ENCODE results near the gene MX2.

MX2 gene

DNA sequence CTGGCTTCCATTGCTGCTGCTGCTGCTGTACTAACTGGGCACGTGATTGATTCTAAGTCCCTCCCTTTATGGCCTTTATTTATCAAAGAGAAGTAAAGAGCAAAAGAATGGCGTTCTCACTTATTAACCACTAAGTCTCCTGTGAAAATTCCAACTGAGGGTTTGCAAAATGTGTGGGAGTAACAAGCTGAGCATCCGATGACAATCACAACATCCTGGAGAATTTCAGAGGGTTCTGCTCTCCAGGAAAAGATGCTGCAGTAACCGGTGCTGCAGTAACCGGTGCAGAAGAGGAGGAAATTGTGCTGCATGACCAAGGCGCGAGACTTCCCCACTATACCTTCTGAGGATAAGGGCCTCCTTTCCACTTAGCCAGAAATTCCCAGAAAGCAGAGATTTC is 12.7 kb upstream of the MX2 start:
- H3K4me1 ChIP-seq (ENCODE audit: control extremely low read depth in 1 of 4, control insufficient read depth in 4 of 4, insufficient read depth in 4 of 4, low read length in 3 of 4), result peaks cover 0 to 6% (median 1%) of the 10 kb centered on the region in 4 experiments
- WGBS (ENCODE audit: insufficient coverage), result 90% methylated on average over 6 of the region's 7 CpGs
- H3K27ac ChIP-seq (ENCODE audit: insufficient read depth in 1 of 2, low read depth in 1 of 2, low read length in 2 of 2, poor library complexity in 1 of 2, severe bottlenecking in 2 of 2), result no peak overlapping the region
- no peaks in the 10 kb centered on the region for H3K36me3 ChIP-seq (ENCODE audit: control insufficient read depth in 4 of 4, insufficient read depth in 4 of 4, low read length in 3 of 4)
- CTCF ChIA-PET, result no interaction called here
- no peaks in the 10 kb centered on the region for H3K9me3 ChIP-seq (ENCODE audit: control extremely low read depth in 1 of 5, control insufficient read depth in 4 of 5, insufficient read depth in 2 of 5, low read depth in 1 of 5, low read length in 4 of 5)
- H3K4me3 ChIP-seq (ENCODE audit: control insufficient read depth in 1 of 7, extremely low read depth in 1 of 7, insufficient read depth in 4 of 7, low read depth in 2 of 7, low read length in 6 of 7), result no peak overlapping the region
- DNase-seq, result no peak
- POLR2A ChIA-PET, result no interaction called here
- H3K27me3 ChIP-seq (replicated peaks in 2 of 5; ENCODE audit: control insufficient read depth in 4 of 5, insufficient read depth in 5 of 5, low read length in 4 of 5), result no peaks in the 10 kb centered on the region

DNA sequence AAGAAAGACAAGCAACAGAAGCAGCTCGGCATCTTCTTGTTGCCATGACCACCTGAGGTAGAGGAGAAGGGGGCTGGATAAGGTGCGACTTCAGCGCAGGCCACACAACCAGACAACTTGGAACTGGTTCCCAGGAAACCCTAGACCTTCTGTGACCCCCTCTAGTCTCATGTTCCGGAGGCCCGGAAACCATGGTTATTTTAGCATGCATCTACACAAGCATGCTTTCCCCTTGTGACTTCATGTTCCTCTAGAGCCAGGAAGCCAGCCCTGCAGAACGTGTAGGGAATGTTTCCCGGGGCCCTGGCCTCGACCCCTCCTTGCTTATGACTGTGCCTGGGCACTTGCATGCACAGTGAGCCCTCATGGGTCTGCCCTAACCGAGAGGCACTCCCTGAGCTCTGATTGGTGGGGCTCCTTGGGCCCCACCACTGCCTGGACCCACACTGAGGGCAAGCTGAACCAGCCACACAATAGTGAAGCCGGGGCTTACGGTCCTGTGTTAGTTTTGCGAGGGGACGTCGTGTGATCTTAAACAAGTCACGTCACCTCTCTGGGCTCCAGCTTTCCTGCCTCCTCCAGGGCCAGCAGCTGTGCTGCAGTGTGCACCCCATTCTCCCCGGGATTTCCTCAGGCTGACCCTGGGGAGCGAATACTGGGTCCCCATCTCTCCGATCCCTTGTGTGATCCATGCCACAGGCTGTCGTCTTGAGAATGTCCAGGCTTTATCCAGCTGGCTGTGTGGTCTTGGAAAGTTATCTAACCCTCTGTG is 12.0 kb upstream of the MX2 start:
- H3K4me3 ChIP-seq (ENCODE audit: control insufficient read depth in 1 of 7, extremely low read depth in 1 of 7, insufficient read depth in 4 of 7, low read depth in 2 of 7, low read length in 6 of 7), result no peak overlapping the region
- H3K27me3 ChIP-seq (replicated peaks in 2 of 5; ENCODE audit: control insufficient read depth in 4 of 5, insufficient read depth in 5 of 5, low read length in 4 of 5), result no peaks in the 10 kb centered on the region
- H3K36me3 ChIP-seq (ENCODE audit: control insufficient read depth in 4 of 4, insufficient read depth in 4 of 4, low read length in 3 of 4), result no peaks in the 10 kb centered on the region
- H3K27ac ChIP-seq (ENCODE audit: insufficient read depth in 1 of 2, low read depth in 1 of 2, low read length in 2 of 2, poor library complexity in 1 of 2, severe bottlenecking in 2 of 2), result no peak overlapping the region
- peaks cover 0 to 4% (median under 1%) of the 10 kb centered on the region in 4 experiments for H3K4me1 ChIP-seq (ENCODE audit: control extremely low read depth in 1 of 4, control insufficient read depth in 4 of 4, insufficient read depth in 4 of 4, low read length in 3 of 4)
- DNase-seq, result no peak
- no peaks in the 10 kb centered on the region for H3K9me3 ChIP-seq (ENCODE audit: control extremely low read depth in 1 of 5, control insufficient read depth in 4 of 5, insufficient read depth in 2 of 5, low read depth in 1 of 5, low read length in 4 of 5)
- 95% methylated on average over 18 of the region's 19 CpGs for WGBS (ENCODE audit: insufficient coverage)
- POLR2A ChIA-PET, result no interaction called here
- CTCF ChIA-PET, result no interaction called here

DNA sequence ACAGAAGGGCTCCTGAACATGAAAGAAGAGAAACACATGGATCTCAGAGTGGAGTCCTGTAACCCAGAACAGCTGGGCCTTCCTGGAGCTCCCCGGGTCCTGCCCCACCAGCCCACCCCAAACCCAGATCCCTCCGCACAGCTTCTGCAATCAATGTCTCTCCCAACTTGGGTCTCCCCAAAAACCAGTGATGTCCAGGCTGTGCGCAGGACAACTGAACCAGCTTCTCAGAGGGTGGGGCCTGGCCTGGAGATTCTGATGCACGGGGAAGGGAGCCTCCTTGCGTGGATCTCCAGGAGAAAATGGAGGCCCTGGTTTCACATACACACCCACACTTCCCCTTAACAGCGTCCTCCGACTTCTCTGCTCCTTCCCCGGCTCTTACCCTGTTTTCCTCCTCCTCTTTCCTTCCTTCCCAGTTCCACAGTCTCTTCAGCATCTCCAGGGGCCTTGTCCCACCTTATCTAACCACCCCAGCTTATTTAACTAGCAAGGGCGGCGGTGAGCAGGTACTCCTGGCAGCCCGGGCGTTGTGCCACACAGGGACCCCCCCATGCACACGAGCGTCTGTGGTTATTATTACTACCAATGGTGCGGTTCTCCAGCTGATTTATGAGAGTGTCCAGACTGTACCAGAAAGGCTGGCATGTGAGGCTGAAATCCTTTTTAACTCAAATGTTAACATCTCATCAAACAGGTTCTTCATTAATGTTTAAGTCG is 11.2 kb upstream of the MX2 start:
- Histone ChIP-seq H3K9me3 (ENCODE audit: control extremely low read depth in 1 of 5, control insufficient read depth in 4 of 5, insufficient read depth in 2 of 5, low read depth in 1 of 5, low read length in 4 of 5) (no peaks in the 10 kb centered on the region), H3K36me3 (ENCODE audit: control insufficient read depth in 4 of 4, insufficient read depth in 4 of 4, low read length in 3 of 4) (no peaks in the 10 kb centered on the region), H3K4me3 (ENCODE audit: control insufficient read depth in 1 of 7, extremely low read depth in 1 of 7, insufficient read depth in 4 of 7, low read depth in 2 of 7, low read length in 6 of 7) (no peak overlapping the region), H3K27me3 (replicated peaks in 2 of 5; ENCODE audit: control insufficient read depth in 4 of 5, insufficient read depth in 5 of 5, low read length in 4 of 5) (no peaks in the 10 kb centered on the region), H3K27ac (ENCODE audit: insufficient read depth in 1 of 2, low read depth in 1 of 2, low read length in 2 of 2, poor library complexity in 1 of 2, severe bottlenecking in 2 of 2) (no peak overlapping the region), H3K4me1 (ENCODE audit: control extremely low read depth in 1 of 4, control insufficient read depth in 4 of 4, insufficient read depth in 4 of 4, low read length in 3 of 4) (peaks cover 0 to 2% (median 0%) of the 10 kb centered on the region in 4 experiments)
- 92% methylated on average over 15 of the region's 16 CpGs for WGBS (ENCODE audit: insufficient coverage)
- POLR2A ChIA-PET, result no interaction called here
- CTCF ChIA-PET, result no interaction called here
- DNase-seq, result no peak

DNA sequence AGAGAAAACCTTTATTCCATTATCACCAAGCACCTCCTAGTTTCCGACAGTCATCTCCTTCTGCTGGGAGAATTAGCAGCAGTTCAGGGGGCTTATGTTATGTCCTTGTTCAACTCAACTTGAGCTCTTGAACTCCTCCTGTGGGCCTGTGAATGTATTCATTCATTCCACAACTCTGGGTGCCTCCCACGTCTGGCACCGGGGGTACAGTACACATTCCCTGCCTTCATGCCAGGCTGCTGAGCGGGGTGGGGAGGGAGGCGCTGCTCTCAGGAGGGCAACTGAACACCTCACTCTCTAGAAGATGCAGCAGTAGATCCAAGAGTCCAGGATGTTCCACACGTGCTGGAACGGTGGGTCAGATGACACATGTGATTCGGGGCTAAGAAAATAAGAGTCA is 4.3 kb upstream of the MX2 start:
- POLR2A ChIA-PET, result no interaction called here

DNA sequence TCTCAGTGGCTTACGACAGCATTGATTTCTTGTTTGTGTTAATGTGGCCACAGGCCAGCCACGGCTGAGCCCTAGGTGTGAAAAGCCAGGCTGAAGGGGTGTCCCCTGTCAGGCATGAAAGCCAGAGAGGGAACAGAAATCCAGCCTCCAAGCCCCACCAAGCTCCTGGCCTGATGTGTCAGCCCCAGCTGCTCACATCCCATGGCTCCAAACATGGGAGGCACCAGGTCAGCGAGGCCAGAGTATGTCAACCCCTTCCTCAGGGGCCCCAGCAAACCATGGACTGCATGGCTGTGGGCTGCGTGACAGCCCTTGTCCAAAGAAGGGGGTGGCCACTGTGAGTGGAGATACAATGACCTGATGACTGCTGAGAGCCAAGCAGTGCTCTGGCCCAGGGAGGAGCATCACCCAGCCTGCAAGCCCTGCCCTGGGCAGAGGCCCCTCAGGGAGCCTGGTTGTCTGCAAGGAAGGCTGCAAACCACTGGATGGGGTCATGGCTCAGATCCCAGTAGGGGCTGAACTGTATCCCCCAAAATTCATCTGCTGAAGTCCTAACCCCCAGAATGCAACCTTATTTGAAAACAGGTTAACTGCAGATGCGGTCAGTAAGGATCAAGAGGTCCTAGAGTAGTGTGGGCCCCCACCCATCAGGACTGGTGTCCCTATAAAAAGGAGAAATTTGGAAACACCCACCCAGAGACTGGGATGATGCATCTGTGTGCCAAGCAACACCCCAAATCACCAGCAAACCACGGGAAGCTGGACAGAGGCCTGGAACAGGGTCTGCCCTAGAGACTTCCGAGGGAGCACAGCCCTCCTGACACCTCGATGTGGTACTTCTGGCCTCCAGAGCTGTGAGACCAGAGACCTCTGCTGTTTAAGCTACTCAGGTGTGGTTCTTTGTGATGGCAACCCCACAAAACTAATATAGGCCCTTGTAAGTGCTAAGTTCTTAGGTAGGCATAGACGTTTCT is 3.3 kb upstream of the MX2 start:
- POLR2A ChIA-PET, result no interaction called here
- H3K27ac ChIP-seq (ENCODE audit: insufficient read depth in 1 of 2, low read depth in 1 of 2, low read length in 2 of 2, poor library complexity in 1 of 2, severe bottlenecking in 2 of 2), result no peak overlapping the region

More for the DNA sequence above, 4.3 kb upstream of the MX2 start:
- peaks cover 0 to 15% (median 15%) of the 10 kb centered on the region in 4 experiments for H3K4me1 ChIP-seq (ENCODE audit: control extremely low read depth in 1 of 4, control insufficient read depth in 4 of 4, insufficient read depth in 4 of 4, low read length in 3 of 4)
- no peaks in the 10 kb centered on the region for H3K9me3 ChIP-seq (ENCODE audit: control extremely low read depth in 1 of 5, control insufficient read depth in 4 of 5, insufficient read depth in 2 of 5, low read depth in 1 of 5, low read length in 4 of 5)
- WGBS (ENCODE audit: insufficient coverage), result 94% methylated on average over 7 of the region's 8 CpGs
- DNase-seq, result no peak
- CTCF ChIA-PET, result interaction anchor here (1.3 kb wide), 1 partner anchor 74 kb away, joined by 6 read pairs; no protein-coding TSS in a partner anchor
- no peak overlapping the region for H3K4me3 ChIP-seq (ENCODE audit: control insufficient read depth in 1 of 7, extremely low read depth in 1 of 7, insufficient read depth in 4 of 7, low read depth in 2 of 7, low read length in 6 of 7)
- no peaks in the 10 kb centered on the region for H3K27me3 ChIP-seq (replicated peaks in 2 of 5; ENCODE audit: control insufficient read depth in 4 of 5, insufficient read depth in 5 of 5, low read length in 4 of 5)
- H3K27ac ChIP-seq (ENCODE audit: insufficient read depth in 1 of 2, low read depth in 1 of 2, low read length in 2 of 2, poor library complexity in 1 of 2, severe bottlenecking in 2 of 2), result no peak overlapping the region
- no peaks in the 10 kb centered on the region for H3K36me3 ChIP-seq (ENCODE audit: control insufficient read depth in 4 of 4, insufficient read depth in 4 of 4, low read length in 3 of 4)

DNA sequence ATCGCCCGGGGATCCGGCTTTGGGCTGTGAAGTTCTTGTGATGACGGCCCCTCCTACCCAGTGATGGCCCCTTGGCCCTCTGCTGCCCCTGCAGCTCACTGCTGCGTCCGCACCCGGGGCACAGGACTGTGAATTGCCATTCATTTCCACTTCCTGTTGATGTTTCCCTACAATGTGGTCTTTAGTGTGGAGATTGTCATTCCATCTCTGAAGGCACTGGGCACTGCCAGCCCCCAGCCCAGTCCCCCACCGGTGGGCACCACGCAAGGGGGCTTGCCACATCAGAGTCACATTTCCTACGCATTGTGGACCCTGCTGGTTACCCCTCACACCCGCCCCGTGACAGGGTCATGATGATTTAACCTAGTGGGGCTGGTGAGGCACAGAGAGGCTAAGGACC is 2.5 kb upstream of the MX2 start:
- Histone ChIP-seq H3K27ac (ENCODE audit: insufficient read depth in 1 of 2, low read depth in 1 of 2, low read length in 2 of 2, poor library complexity in 1 of 2, severe bottlenecking in 2 of 2) (no peak overlapping the region), H3K4me3 (ENCODE audit: control insufficient read depth in 1 of 7, extremely low read depth in 1 of 7, insufficient read depth in 4 of 7, low read depth in 2 of 7, low read length in 6 of 7) (no peak overlapping the region), H3K4me1 (ENCODE audit: control extremely low read depth in 1 of 4, control insufficient read depth in 4 of 4, insufficient read depth in 4 of 4, low read length in 3 of 4) (peaks cover 0 to 27% (median 22%) of the 10 kb centered on the region in 4 experiments), H3K9me3 (ENCODE audit: control extremely low read depth in 1 of 5, control insufficient read depth in 4 of 5, insufficient read depth in 2 of 5, low read depth in 1 of 5, low read length in 4 of 5) (no peaks in the 10 kb centered on the region), H3K36me3 (ENCODE audit: control insufficient read depth in 4 of 4, insufficient read depth in 4 of 4, low read length in 3 of 4) (no peaks in the 10 kb centered on the region), H3K27me3 (replicated peaks in 2 of 5; ENCODE audit: control insufficient read depth in 4 of 5, insufficient read depth in 5 of 5, low read length in 4 of 5) (no peaks in the 10 kb centered on the region)
- WGBS (ENCODE audit: insufficient coverage), result 96% methylated on average over 12 of the region's 12 CpGs
- CTCF ChIA-PET, result interaction anchor here (0.9 kb wide), 1 partner anchor 16 kb away, joined by 3 read pairs; no protein-coding TSS in a partner anchor
- POLR2A ChIA-PET, result no interaction called here
- DNase-seq, result no peak

More for the DNA sequence above, 3.3 kb upstream of the MX2 start:
- Histone ChIP-seq H3K36me3 (ENCODE audit: control insufficient read depth in 4 of 4, insufficient read depth in 4 of 4, low read length in 3 of 4) (no peaks in the 10 kb centered on the region), H3K9me3 (ENCODE audit: control extremely low read depth in 1 of 5, control insufficient read depth in 4 of 5, insufficient read depth in 2 of 5, low read depth in 1 of 5, low read length in 4 of 5) (no peaks in the 10 kb centered on the region), H3K27me3 (replicated peaks in 2 of 5; ENCODE audit: control insufficient read depth in 4 of 5, insufficient read depth in 5 of 5, low read length in 4 of 5) (no peaks in the 10 kb centered on the region), H3K4me3 (ENCODE audit: control insufficient read depth in 1 of 7, extremely low read depth in 1 of 7, insufficient read depth in 4 of 7, low read depth in 2 of 7, low read length in 6 of 7) (no peak overlapping the region), H3K4me1 (ENCODE audit: control extremely low read depth in 1 of 4, control insufficient read depth in 4 of 4, insufficient read depth in 4 of 4, low read length in 3 of 4) (peaks cover 0 to 24% (median 22%) of the 10 kb centered on the region in 4 experiments)
- WGBS (ENCODE audit: insufficient coverage), result 98% methylated on average over 5 of the region's 9 CpGs
- CTCF ChIA-PET, result interaction anchor here (0.9 kb wide), 1 partner anchor 15 kb away, joined by 3 read pairs; no protein-coding TSS in a partner anchor
- DNase-seq, result no peak

All from common myeloid progenitor, CD34-positive (primary cell).